Neural cell (in vitro differentiated cells): ENCODE results near the gene MGAT4C.

Source experiments
- EP300 ChIP-seq: fragments of 450-650 bp; conservative IDR thresholded peaks from 2 replicates; pipeline ENCODE4 v1.6.1; 2014; ENCODE audit warnings: antibody characterized with exemption, mild to moderate bottlenecking, moderate library complexity; ENCODE audit not compliant: poor library complexity, severe bottlenecking
- EZH2 ChIP-seq: fragments of 200-600, 300-800 bp; shearing (Covaris generic), sonication (generic); IDR thresholded peaks from 2 replicates; pipeline ENCODE4 v1.6.1; 2014; ENCODE audit warnings: antibody characterized with exemption, low read length, borderline replicate concordance, mild to moderate bottlenecking; ENCODE audit not compliant: insufficient read depth, poor library complexity, severe bottlenecking
- MXI1 ChIP-seq: fragments of 450-650 bp; conservative IDR thresholded peaks from 2 replicates; pipeline ENCODE4 v1.6.1; 2014; ENCODE audit warnings: antibody characterized with exemption, mild to moderate bottlenecking; ENCODE audit not compliant: poor library complexity, severe bottlenecking
- SMC3 ChIP-seq: fragments of 450-650 bp; conservative IDR thresholded peaks from 2 replicates; pipeline ENCODE4 v1.6.1; 2014; ENCODE audit warnings: antibody characterized with exemption, mild to moderate bottlenecking, moderate library complexity; ENCODE audit not compliant: poor library complexity
- TF ChIP-seq, protein P1 (sequence below): fragments of 450-650 bp; IDR thresholded peaks from 2 replicates; pipeline ENCODE4 v1.5.1; 2014; ENCODE audit warnings: antibody characterized with exemption, mild to moderate bottlenecking, moderate library complexity; ENCODE audit not compliant: poor library complexity, severe bottlenecking

DNA sequence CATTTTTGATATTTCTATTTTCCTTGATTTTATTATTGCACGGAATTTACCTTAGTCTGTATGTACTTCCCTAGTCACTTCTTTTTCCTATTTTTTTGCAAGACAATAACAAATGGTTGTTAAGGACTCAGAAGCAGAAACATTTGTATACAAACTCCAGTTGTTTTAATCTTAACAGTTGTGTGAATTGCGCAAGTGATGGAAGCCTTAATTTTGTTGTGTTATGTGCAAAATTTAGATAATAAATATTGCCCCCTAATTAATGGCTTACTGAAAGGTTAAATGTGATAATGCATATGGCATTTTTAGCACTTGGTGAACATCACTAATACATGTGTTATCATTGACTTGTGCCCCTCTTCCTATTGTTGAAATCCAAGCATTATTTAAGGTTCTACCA is 82.0 kb downstream of the MGAT4C start:
- TF ChIP-seq EZH2, result no peak
- TF ChIP-seq, protein P1, sequence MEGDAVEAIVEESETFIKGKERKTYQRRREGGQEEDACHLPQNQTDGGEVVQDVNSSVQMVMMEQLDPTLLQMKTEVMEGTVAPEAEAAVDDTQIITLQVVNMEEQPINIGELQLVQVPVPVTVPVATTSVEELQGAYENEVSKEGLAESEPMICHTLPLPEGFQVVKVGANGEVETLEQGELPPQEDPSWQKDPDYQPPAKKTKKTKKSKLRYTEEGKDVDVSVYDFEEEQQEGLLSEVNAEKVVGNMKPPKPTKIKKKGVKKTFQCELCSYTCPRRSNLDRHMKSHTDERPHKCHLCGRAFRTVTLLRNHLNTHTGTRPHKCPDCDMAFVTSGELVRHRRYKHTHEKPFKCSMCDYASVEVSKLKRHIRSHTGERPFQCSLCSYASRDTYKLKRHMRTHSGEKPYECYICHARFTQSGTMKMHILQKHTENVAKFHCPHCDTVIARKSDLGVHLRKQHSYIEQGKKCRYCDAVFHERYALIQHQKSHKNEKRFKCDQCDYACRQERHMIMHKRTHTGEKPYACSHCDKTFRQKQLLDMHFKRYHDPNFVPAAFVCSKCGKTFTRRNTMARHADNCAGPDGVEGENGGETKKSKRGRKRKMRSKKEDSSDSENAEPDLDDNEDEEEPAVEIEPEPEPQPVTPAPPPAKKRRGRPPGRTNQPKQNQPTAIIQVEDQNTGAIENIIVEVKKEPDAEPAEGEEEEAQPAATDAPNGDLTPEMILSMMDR, result no peak
- TF ChIP-seq SMC3, result no peak
- TF ChIP-seq EP300, result no peak
- no peak for TF ChIP-seq MXI1
